ENCODE measurements around the gene C12orf76. TPM values are rescaled to one million over a fixed set of nuclear protein-coding genes. Genes with fewer than 3 reads are reported as not detected.

Gene C12orf76
- total RNA-seq, 1 experiment from 2014 or later: 14.2 TPM

DNA sequence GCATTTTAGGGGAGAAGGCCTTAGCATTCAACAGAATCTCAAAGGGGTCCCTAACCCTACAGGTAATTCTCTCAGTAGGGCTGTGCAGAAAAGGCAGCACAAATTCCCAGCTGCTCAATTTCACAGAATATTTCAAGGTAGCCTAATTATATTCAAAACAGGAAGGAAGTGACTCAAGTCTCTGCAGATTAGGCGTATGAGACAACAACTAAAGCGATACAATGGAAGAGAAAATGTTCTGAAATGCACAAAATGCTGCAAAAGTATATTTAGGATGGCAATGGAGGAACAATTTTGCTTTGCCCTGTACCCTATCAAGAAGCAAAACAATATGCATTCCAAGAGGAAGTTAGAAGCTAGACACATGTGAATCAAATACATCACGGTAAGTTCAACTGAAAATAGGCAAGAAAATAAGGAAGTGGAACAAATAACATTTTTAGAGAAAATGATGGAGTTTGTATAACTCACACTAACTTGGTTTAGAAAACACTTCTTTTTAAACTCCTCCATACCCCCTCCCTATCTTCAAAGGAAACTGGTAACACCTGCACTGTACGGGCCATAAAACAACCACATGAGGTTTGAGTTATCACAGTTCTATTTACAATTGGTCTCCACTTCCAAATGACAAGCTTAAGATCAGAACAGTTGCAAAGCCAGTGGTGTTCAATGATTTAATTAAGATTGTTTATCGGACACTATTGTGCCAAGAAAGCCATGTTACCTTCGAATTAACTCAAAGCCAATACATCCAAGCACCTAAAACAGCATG lies 53.7 kb downstream of the C12orf76 start:
- H3K27ac Mint-ChIP-seq (ENCODE audit: unreplicated experiment): peak overlapping the region; percentile 82
- CTCF ChIA-PET: no interaction called here

DNA sequence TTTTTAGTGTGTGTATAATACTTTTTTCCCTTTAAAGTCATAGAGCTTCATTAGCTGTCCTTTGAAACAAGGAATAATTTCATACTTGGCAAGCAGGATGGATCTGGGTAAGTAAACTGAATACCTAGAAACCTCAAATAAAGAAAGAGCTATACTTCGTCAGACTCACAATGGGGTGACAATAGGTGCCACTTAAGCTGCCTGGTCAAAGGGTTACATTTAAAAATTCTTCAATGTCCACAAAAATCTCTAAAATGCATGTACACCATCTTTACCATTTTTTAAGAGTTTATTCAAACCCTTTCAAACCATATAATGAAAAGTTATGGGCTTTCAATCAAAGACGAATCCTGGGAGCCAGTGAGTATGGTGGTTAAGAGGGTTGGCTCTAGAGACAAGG lies 55.2 kb downstream of the C12orf76 start:
- no peak for DNase-seq
- H3K4me1 Mint-ChIP-seq (ENCODE audit: low read depth, unreplicated experiment): peaks cover 15% of the 10 kb centered on the region
- H3K27ac Mint-ChIP-seq (ENCODE audit: unreplicated experiment): no peak overlapping the region
- intact Hi-C loops (cut with micrococcal nuclease; ENCODE audit: unreplicated experiment): no loop called here
- H3K9me3 Mint-ChIP-seq (ENCODE audit: low read depth, unreplicated experiment): no peaks in the 10 kb centered on the region
- no TSS peak for BruUV-seq (replicated peaks)
- CTCF ChIA-PET: interaction anchor here (0.6 to 0.7 kb wide), 2 partner anchors 20 to 332 kb away, joined by 3 to 5 read pairs; no protein-coding TSS in a partner anchor
- no peak overlapping the region for H3K4me3 Mint-ChIP-seq (ENCODE audit: low read depth, unreplicated experiment)
- peaks cover 26% of the 10 kb centered on the region for H3K36me3 Mint-ChIP-seq (ENCODE audit: insufficient read depth, unreplicated experiment)
- H3K27me3 Mint-ChIP-seq (ENCODE audit: unreplicated experiment): no peaks in the 10 kb centered on the region
- TF ChIP-seq CTCF (IDR thresholded peaks at IDR 0.05; ENCODE audit: unreplicated experiment): no peak

More for the DNA sequence above, 53.7 kb downstream of the C12orf76 start:
- no peaks in the 10 kb centered on the region for H3K27me3 Mint-ChIP-seq (ENCODE audit: unreplicated experiment)
- H3K9me3 Mint-ChIP-seq (ENCODE audit: low read depth, unreplicated experiment): no peaks in the 10 kb centered on the region
- peak overlapping the region; percentile 92 for H3K4me3 Mint-ChIP-seq (ENCODE audit: low read depth, unreplicated experiment)
- peaks cover 23% of the 10 kb centered on the region for H3K4me1 Mint-ChIP-seq (ENCODE audit: low read depth, unreplicated experiment)
- intact Hi-C loops (cut with micrococcal nuclease; ENCODE audit: unreplicated experiment): loop anchor here (5.0 kb wide), 1 partner anchor 42 kb away; no protein-coding TSS in a partner anchor
- DNase-seq: no peak
- H3K36me3 Mint-ChIP-seq (ENCODE audit: insufficient read depth, unreplicated experiment): peaks cover 33% of the 10 kb centered on the region
- TF ChIP-seq CTCF (IDR thresholded peaks at IDR 0.05; ENCODE audit: unreplicated experiment): no peak
- no TSS peak for BruUV-seq (replicated peaks)

DNA sequence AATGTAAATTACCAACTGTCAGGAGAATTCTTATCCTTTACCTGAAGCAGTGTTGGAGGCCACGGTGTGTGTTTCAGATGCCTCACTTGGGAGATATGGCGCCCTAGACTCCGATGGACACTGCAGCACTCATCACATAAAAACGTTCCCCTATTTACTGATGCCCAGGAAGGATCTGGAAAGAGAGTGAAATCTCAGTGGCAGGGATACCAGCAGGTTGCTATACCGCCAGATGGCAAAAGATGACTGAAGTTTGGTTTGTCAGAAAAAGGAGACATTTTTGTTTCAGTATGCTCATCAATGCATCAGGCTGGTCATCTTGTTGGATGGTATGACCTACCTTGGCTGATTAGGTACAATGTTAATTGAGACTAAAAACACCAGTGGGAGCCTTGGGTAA lies 56.7 kb downstream of the C12orf76 start:
- no TSS peak for BruUV-seq (replicated peaks)

More for the DNA sequence above, 56.7 kb downstream of the C12orf76 start:
- no peaks in the 10 kb centered on the region for H3K9me3 Mint-ChIP-seq (ENCODE audit: low read depth, unreplicated experiment)
- H3K4me3 Mint-ChIP-seq (ENCODE audit: low read depth, unreplicated experiment): no peak overlapping the region
- peaks cover 14% of the 10 kb centered on the region for H3K4me1 Mint-ChIP-seq (ENCODE audit: low read depth, unreplicated experiment)
- CTCF ChIA-PET: interaction anchor here (0.7 kb wide), 1 partner anchor 11 kb away, joined by 4 read pairs; no protein-coding TSS in a partner anchor
- H3K27ac Mint-ChIP-seq (ENCODE audit: unreplicated experiment): no peak overlapping the region
- no peaks in the 10 kb centered on the region for H3K27me3 Mint-ChIP-seq (ENCODE audit: unreplicated experiment)
- no peak for TF ChIP-seq CTCF (IDR thresholded peaks at IDR 0.05; ENCODE audit: unreplicated experiment)
- no peak for DNase-seq
- intact Hi-C loops (cut with micrococcal nuclease; ENCODE audit: unreplicated experiment): no loop called here
- peaks cover 26% of the 10 kb centered on the region for H3K36me3 Mint-ChIP-seq (ENCODE audit: insufficient read depth, unreplicated experiment)

Other genes starting within 250 kb of the C12orf76 start
- gene TRPV4, start 215.1 kb downstream of the C12orf76 start, total RNA-seq (2022): 13.0 and 25.3 TPM in 2 replicates
- 25.7 and 27.7 TPM in 2 replicates for gene GLTP, start 168.0 kb downstream of the C12orf76 start, total RNA-seq (2022)
- gene TCHP, start 148.2 kb downstream of the C12orf76 start, total RNA-seq (2022): 28.0 and 28.8 TPM in 2 replicates
- 56.0 TPM in 2 replicates for gene GIT2, start 52.2 kb downstream of the C12orf76 start, total RNA-seq (2022)
- 34.5 and 40.4 TPM in 2 replicates for gene ANKRD13A, start 49.1 kb downstream of the C12orf76 start, total RNA-seq (2022)
- gene IFT81, start 75.8 kb upstream of the C12orf76 start, total RNA-seq (2022): 13.0 and 16.4 TPM in 2 replicates
- gene ATP2A2, start 232.7 kb upstream of the C12orf76 start, total RNA-seq (2022): 388 and 437 TPM in 2 replicates

Measured in Calu3 (cell line).